Dermis microvascular lymphatic vessel endothelial cell (primary cell): ENCODE results near the gene STAC2. TPM values are rescaled to one million over a fixed set of nuclear protein-coding genes. Genes with fewer than 3 reads are reported as not detected.
"Not testable (repeated sequence)": the region's sequence is repeated elsewhere in the genome, so short reads cannot be mapped to it uniquely, and the experiment has no call there.

ENCODE experiments used
- DNase-seq, 2 donors: peaks; one replicate each; pipeline versions ENCODE4 v3.0.0 to v3.0.0-alpha.2; 2010; ENCODE audit warnings: low read depth in 2 of 2
- total RNA-seq: library from RNA; depleted of rRNA; stranded (reverse); fragments of >200 nt; gene quantifications from 2 replicates; pipeline ENCODE4 v1.2.1, GENCODE V29; 2014

STAC2 gene
- total RNA-seq, 1 donor from 2014 or later, result not detected

DNA sequence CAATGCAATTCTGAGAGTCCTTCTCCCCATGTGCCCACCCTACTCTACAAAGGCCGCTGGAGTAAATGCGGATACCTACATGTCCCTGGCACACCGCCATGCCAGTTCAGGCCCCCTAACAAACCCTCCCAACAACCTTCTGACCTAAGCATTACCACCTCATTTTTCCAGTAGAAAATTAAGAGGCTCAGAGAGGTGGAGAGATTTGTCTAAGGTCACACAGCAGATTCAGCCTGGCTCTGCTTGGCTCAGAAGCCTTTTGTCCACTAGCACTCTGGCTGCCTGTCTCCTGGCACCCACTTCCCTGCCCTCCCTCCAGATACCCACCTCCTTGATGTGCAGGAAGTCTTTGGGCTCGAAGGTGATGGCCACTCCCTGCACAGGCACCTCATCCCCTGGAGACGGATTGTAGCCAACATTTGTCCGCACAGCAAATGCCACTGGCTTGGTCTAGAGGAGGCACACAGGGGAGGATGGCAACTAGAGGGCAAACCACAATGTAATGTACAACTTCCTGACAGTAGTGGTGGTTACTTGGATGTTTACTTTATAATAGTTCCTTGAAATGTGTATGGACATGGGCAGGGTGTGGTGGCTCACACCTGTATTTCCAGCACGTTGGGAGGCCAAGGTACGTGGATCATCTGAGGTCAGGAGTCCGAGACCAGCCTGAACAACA lies 38.5 kb downstream of the STAC2 start:
- no peak for DNase-seq

- no peak for DNase-seq
These were observed 39.2 kb downstream of the STAC2 start for GRCh38 chr17:39186481-39187002.

DNA sequence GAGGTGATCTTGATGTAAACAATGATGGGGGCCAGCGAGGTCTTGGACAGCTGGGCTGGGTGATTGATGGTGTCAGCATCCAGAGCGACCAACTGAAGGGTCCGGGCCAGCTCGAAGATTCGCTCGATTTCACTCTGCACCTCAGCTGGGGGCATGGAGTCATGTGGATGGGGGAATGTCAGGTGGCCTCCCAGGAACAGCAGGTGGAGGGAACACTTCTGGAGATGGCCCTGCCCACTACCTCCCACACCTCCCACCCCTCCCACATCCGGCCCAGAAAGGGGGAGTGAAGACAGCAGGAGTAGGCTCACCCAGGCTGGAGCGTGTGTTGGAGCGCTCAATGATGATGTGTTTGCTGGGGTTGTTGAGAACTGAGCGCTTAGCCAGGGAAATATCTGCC lies 42.0 kb downstream of the STAC2 start:
- DNase-seq, result no peak

DNA sequence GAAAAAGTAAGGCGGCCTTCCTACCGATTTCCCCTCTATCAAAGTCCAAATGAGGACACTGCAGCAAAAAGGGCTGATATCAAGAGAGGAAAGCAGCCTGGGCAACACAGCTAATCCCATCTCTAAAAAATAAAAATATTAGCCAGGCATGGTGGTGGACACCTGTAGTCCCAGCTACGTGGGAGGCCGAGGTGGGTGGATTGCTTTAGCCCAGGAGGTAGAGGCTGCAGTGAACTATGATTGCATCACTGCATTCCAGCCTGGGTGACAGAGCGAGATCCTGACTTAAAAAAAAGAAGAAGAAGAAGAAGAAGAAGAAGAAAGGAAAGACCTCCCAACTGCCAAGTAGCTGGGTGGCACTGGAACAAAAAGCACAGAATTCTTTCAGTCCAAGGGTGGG lies 42.7 kb downstream of the STAC2 start:
- no peak for DNase-seq

GRCh38 chr17:39181303-39181702 lies 44.4 kb downstream of the STAC2 start:
- no peak for DNase-seq

DNA sequence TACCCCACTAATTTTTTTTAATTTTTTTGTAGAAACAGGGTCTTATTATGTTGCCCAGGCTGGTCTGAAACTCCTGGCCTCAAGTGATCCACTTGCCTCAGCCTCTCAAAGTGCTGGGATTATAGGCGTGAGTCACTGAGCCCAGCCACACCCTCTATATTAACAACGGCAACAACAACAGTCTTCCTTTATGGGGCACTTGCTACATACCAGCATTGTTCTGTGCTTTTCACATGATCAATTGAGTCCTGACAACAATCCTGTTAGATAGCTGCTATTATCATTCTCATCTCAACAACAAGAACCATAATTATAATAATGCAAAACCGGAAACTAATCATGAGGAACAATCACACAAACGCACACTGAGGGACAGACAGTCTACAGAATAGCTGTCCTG lies 47.2 kb downstream of the STAC2 start:
- peak; percentile 22 to 82 for DNase-seq

DNA sequence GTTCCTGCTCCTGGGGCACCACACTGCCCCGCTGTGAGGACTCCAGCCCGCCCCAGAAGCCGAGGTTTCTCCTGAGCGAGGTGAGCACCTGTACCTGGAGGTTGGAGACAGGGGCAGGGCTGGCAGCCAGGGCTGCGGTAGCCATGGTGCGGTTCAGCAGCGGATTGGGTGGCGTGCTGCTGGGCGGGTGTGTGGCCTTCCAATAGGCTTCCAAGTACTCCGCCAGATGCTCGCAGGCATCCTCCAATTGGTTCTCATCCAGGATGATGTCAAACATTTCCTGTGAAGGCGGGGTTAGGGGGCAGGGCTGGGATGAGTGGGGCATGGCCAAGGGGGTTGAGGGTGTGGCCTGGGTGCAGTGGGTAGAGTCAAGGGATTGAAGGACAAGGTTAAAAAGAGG lies 48.5 kb downstream of the STAC2 start:
- DNase-seq, result no peak

DNA sequence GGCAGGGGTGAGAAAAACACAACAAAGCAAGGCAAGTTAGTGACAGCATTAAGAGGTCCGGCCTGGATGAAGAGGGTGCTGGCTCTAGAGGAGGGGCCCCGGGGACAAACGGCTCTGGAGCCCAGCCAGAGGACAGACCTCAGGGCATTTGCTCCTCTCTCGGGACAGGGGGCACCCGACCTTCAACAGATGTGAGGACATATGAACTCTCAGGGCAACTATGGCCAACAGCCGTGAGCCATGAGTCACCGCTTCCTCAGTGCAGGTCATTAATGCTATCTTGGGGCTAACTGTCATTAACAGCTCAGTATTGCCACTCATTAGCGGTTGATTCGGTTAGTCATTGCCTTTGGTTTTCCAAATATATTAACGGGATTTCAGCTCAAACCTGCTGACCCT lies 50.1 kb downstream of the STAC2 start:
- DNase-seq, result peak in 1 of 2 donors; percentile 43

GRCh38 chr17:39174920-39175694 lies 50.6 kb downstream of the STAC2 start:
- DNase-seq, result peak; percentile 26 to 63

- no peak for DNase-seq
These were observed 52.0 kb downstream of the STAC2 start for GRCh38 chr17:39173526-39174274.

DNA sequence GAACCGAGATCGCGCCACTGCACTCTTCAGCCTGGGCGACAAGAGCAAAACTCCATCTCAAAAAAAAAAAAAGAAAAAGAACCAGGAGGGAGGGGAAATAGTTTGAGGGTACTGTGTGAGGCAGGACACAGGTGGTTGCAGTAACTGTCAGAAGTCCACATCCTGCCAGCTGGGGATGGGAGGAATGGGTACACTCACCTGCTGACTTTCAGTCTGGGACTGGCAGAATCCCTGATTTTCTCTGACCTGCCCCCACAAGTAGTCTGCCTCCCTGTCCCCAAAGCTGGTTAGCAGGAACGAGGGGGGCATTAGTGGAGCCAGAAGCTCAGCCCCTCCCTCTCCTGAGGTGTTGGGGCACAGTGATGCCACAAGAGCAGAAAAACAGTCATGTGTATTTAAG lies 52.7 kb downstream of the STAC2 start:
- no peak for DNase-seq

DNA sequence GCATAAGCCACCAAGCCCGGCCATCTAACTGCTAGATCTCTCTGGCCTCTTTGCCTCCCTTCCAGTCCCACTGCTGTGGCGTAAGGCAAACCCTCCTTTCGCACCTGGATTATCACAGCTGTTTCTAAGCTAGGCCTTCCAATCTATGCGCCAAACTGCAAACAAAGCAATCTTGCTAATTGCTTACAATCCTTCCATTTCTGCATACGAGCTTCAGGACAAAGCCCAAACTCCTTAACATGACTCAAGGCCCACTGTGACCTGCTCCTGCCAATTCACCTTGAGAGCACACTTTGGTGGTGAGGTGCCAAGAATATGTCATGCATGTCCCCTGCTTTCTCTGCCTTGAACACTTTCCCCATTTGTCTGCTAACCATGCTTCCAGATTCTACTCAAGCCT lies 53.8 kb downstream of the STAC2 start:
- no peak for DNase-seq

- no peak for DNase-seq
These were observed 55.2 kb downstream of the STAC2 start for GRCh38 chr17:39170558-39170957.

GRCh38 chr17:39170109-39170508 lies 55.6 kb downstream of the STAC2 start:
- DNase-seq, result no peak

DNA sequence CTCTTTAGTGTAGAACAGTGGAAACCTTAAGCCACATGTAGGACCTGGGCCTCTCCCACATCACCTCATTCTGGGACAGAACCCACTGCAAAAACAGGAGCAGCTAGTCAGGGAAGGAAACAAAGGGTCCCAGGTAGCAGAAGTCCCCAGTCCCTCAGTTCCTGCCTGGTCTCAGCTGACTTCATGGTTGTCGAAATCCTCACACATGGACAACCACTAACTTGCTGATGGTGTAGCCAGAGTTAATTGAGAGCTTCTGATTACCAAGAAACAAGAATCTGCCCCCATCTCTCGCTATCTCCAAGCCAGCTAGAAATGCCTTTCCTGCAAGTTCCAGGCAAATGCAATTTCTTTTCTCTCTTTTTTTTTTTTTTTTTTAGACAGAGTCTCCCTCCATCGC lies 56.2 kb downstream of the STAC2 start:
- DNase-seq, result no peak

DNA sequence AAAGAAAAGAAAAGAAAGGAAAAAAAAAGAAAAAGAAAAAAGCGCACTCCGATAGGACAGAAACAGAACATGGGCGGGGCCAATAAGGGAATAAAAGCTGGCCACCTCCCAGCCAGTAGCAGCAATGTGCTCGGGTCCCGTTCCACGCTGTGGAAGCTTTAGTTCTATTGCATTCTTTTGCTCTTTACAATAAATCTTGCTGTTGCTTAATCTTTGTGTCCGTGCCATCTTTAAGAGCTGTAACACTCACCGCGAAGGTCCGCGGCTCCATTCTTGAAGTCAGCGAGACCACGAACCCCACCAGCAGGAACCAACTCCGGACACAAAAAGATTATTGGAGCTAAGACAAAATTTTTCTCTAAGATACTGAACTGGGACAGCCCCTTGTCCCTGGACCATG lies 56.6 kb downstream of the STAC2 start:
- no peak for DNase-seq

- not testable (repeated sequence) for DNase-seq
These were observed 57.2 kb downstream of the STAC2 start for GRCh38 chr17:39168503-39168902.

GRCh38 chr17:39167476-39167875 lies 58.3 kb downstream of the STAC2 start:
- DNase-seq, result no peak

DNA sequence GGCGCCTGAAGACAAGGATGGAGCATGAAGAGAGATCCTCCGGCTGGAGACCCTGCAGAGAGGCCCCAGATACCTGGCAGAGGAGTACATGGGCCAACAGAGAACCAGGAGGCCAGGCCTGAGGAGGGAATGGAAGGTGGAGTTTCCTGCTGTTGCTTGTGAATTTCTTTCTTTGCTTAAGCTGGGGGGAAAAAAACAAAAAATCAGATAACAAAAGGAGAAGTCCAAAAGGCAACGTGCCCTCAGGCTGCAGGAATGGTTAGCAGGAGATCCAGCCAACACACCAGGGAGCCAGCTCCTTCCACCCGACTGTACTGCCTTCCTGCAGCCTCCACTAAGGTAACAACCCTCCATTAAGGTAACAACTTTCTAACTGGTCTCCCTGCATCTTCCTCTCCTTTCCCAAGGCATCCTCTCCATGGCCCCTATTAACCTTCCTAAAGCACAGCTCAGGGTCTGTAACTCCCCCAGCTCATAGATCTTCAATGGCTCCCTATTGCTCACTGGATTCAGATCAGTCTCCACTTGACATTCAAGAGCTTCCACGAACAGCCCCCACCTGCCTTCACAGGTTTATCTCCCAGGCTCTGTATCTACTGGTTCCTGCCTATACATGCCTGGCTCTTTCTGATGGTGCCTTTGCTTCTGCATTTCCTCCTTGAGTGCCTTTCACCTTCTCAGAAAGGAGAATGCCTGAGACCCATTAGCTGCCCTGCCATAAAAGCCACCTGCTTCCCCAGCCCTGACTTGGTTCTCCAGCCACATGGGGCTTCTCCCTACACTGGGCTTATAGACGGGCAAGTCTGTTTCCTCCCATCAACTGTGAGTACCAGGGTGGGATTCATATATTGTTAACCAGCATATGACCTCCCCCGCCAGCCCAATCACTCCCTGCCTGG lies 59.1 kb downstream of the STAC2 start:
- DNase-seq, result no peak

- no peak for DNase-seq
These were observed 59.9 kb downstream of the STAC2 start, which contains the start of gene ARL5C for GRCh38 chr17:39165841-39166349. Gene ARL5C, minus strand, starts transcription at chr17:39166161. Its CDS starts 401 bp downstream, at chr17:39165760.
